Measurements from ENCODE around the gene METTL27.

DNA sequence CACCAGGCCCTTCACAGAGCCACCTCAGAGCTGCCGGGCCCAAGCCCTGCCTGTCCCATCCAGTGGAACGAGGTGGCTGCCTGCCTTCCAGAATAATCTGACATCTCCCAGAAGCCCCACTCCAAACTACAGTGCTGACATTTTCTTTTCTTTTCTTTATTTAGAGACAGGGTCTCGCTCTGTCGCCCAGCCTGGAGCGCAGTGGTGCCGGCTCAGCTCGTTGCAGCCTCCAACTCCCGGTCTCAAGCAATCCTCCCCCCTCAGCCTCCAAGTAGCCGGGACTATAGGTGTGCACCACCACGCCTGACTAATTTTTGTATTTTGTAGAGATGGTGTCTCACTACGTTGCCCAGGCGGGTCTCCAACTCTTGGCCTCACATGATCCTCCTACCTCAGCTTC, 19.0 kb upstream of the METTL27 start:
- TF ChIP-seq, protein P1, sequence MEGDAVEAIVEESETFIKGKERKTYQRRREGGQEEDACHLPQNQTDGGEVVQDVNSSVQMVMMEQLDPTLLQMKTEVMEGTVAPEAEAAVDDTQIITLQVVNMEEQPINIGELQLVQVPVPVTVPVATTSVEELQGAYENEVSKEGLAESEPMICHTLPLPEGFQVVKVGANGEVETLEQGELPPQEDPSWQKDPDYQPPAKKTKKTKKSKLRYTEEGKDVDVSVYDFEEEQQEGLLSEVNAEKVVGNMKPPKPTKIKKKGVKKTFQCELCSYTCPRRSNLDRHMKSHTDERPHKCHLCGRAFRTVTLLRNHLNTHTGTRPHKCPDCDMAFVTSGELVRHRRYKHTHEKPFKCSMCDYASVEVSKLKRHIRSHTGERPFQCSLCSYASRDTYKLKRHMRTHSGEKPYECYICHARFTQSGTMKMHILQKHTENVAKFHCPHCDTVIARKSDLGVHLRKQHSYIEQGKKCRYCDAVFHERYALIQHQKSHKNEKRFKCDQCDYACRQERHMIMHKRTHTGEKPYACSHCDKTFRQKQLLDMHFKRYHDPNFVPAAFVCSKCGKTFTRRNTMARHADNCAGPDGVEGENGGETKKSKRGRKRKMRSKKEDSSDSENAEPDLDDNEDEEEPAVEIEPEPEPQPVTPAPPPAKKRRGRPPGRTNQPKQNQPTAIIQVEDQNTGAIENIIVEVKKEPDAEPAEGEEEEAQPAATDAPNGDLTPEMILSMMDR (IDR thresholded peaks at IDR 0.05; ENCODE audit: control extremely low read depth in 1 of 3, insufficient read depth in 1 of 3, low read depth in 1 of 3, low read length in 3 of 3) = no peak
- no peak for TF ChIP-seq SP2 (IDR thresholded peaks at IDR 0.05; ENCODE audit: low read length)

Measured in H1 (cell line).